ENCODE results near the gene STARD8.

The STARD8 gene

GRCh38 chrX:68684291-68684918, 36.9 kb downstream of the STARD8 start:
- no peaks in the 10 kb centered on the region for H3K36me3 ChIP-seq (ENCODE audit: insufficient read depth, low read length)
- no peak overlapping the region for H3K4me2 ChIP-seq (ENCODE audit: low read length)
- no peak overlapping the region for H3K9ac ChIP-seq (ENCODE audit: low read length)
- H3K27me3 ChIP-seq (ENCODE audit: insufficient read depth, low read length): no peaks in the 10 kb centered on the region
- H3F3A ChIP-seq (ENCODE audit: insufficient read depth, low read length): no peaks in the 10 kb centered on the region
- no peak overlapping the region for H3K27ac ChIP-seq (ENCODE audit: low read depth, low read length, poor library complexity, severe bottlenecking)
- TF ChIP-seq EZH2 (IDR thresholded peaks at IDR 0.05; ENCODE audit: borderline replicate concordance, low read length) (no peak), CTCF (IDR thresholded peaks at IDR 0.05; ENCODE audit: low read length) (no peak)
- H3K79me2 ChIP-seq (ENCODE audit: insufficient read depth, low read length): no peaks in the 10 kb centered on the region
- no peak overlapping the region for H3K4me3 ChIP-seq (ENCODE audit: low read depth, low read length, poor library complexity, severe bottlenecking)
- no peaks in the 10 kb centered on the region for H3K4me1 ChIP-seq (ENCODE audit: insufficient read depth, low read length, severe bottlenecking)
- no peak overlapping the region for H2AFZ ChIP-seq (ENCODE audit: low read length)
- H3K9me3 ChIP-seq (ENCODE audit: low read length): no peaks in the 10 kb centered on the region
- no peaks in the 10 kb centered on the region for H4K20me1 ChIP-seq (ENCODE audit: insufficient read depth, low read length)
- H3K9me2 ChIP-seq (ENCODE audit: low read depth, low read length): no peaks in the 10 kb centered on the region

GRCh38 chrX:68684919-68685304, 37.4 kb downstream of the STARD8 start:
- Histone ChIP-seq H3K9me3 (ENCODE audit: low read length) (no peaks in the 10 kb centered on the region), H3K4me2 (ENCODE audit: low read length) (no peak overlapping the region), H3K27me3 (ENCODE audit: insufficient read depth, low read length) (no peaks in the 10 kb centered on the region), H4K20me1 (ENCODE audit: insufficient read depth, low read length) (no peaks in the 10 kb centered on the region), H3K27ac (ENCODE audit: low read depth, low read length, poor library complexity, severe bottlenecking) (no peak overlapping the region), H3K4me1 (ENCODE audit: insufficient read depth, low read length, severe bottlenecking) (no peaks in the 10 kb centered on the region), H3K9me2 (ENCODE audit: low read depth, low read length) (no peaks in the 10 kb centered on the region), H3K4me3 (ENCODE audit: low read depth, low read length, poor library complexity, severe bottlenecking) (no peak overlapping the region), H3K9ac (ENCODE audit: low read length) (no peak overlapping the region), H3K79me2 (ENCODE audit: insufficient read depth, low read length) (no peaks in the 10 kb centered on the region), H3F3A (ENCODE audit: insufficient read depth, low read length) (no peaks in the 10 kb centered on the region), H3K36me3 (ENCODE audit: insufficient read depth, low read length) (no peaks in the 10 kb centered on the region), H2AFZ (ENCODE audit: low read length) (no peak overlapping the region)
- TF ChIP-seq CTCF (IDR thresholded peaks at IDR 0.05; ENCODE audit: low read length): no peak
- no peak for TF ChIP-seq EZH2 (IDR thresholded peaks at IDR 0.05; ENCODE audit: borderline replicate concordance, low read length)

- H3F3A ChIP-seq (ENCODE audit: insufficient read depth, low read length): no peaks in the 10 kb centered on the region
- TF ChIP-seq CTCF (IDR thresholded peaks at IDR 0.05; ENCODE audit: low read length): no peak
- TF ChIP-seq EZH2 (IDR thresholded peaks at IDR 0.05; ENCODE audit: borderline replicate concordance, low read length): no peak
- H3K4me1 ChIP-seq (ENCODE audit: insufficient read depth, low read length, severe bottlenecking): no peaks in the 10 kb centered on the region
- H3K9me3 ChIP-seq (ENCODE audit: low read length): no peaks in the 10 kb centered on the region
- no peaks in the 10 kb centered on the region for H3K27me3 ChIP-seq (ENCODE audit: insufficient read depth, low read length)
- H3K4me3 ChIP-seq (ENCODE audit: low read depth, low read length, poor library complexity, severe bottlenecking): no peak overlapping the region
- no peak overlapping the region for H3K27ac ChIP-seq (ENCODE audit: low read depth, low read length, poor library complexity, severe bottlenecking)
- H3K79me2 ChIP-seq (ENCODE audit: insufficient read depth, low read length): no peaks in the 10 kb centered on the region
- H3K9me2 ChIP-seq (ENCODE audit: low read depth, low read length): no peaks in the 10 kb centered on the region
- H4K20me1 ChIP-seq (ENCODE audit: insufficient read depth, low read length): no peaks in the 10 kb centered on the region
- H3K4me2 ChIP-seq (ENCODE audit: low read length): no peak overlapping the region
- H3K36me3 ChIP-seq (ENCODE audit: insufficient read depth, low read length): no peaks in the 10 kb centered on the region
- H3K9ac ChIP-seq (ENCODE audit: low read length): no peak overlapping the region
- H2AFZ ChIP-seq (ENCODE audit: low read length): no peak overlapping the region
Measured at GRCh38 chrX:68685685-68686084, 38.2 kb downstream of the STARD8 start.
